HG02642 (cell line): ENCODE measurements around the gene BCR.

Experiments used
- ATAC-seq: cut with Tn5 transposase; IDR thresholded peaks from one replicate; pipeline ENCODE4 v1.9.1; 2021; ENCODE audit warnings: mild to moderate bottlenecking; ENCODE audit not compliant: unreplicated experiment, poor library complexity

Gene BCR

DNA sequence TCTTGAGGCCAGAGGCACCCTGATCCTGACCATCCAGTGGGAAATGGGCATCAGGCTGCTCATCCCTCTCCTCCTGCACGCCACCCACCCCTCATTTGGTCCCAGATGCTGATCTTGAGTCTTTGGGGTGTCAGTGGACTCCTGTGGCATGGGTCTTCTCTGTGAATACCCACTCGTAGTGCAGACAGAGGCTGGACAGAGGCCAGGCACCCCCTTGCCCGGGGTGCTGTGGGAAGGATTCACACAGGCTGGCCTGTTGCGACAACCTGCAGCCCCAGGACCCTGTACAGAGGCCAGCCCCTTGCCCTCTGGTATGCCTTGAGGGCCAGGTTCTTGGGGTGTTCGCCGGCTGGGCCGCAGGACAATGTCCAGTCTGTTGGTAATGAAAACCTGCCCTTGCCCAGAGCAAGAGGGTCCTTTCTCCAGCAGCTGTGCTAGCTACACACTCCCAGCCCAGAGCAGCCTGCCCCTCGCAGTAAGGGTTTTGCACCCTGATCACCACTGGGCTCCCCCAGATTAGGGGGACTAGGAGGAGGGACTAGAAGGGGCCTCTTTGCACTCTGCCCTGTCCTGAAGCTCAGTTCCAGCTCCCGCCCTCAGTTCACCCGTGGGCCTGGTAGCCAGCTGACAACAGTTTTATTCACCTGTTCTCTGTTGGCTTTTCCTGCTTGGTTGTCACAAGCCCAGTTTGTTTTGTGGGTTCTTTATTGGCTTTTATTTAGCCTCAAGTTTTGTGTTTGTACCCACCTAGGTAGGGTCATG, 76.0 kb downstream of the BCR start:
- ATAC-seq: no peak

DNA sequence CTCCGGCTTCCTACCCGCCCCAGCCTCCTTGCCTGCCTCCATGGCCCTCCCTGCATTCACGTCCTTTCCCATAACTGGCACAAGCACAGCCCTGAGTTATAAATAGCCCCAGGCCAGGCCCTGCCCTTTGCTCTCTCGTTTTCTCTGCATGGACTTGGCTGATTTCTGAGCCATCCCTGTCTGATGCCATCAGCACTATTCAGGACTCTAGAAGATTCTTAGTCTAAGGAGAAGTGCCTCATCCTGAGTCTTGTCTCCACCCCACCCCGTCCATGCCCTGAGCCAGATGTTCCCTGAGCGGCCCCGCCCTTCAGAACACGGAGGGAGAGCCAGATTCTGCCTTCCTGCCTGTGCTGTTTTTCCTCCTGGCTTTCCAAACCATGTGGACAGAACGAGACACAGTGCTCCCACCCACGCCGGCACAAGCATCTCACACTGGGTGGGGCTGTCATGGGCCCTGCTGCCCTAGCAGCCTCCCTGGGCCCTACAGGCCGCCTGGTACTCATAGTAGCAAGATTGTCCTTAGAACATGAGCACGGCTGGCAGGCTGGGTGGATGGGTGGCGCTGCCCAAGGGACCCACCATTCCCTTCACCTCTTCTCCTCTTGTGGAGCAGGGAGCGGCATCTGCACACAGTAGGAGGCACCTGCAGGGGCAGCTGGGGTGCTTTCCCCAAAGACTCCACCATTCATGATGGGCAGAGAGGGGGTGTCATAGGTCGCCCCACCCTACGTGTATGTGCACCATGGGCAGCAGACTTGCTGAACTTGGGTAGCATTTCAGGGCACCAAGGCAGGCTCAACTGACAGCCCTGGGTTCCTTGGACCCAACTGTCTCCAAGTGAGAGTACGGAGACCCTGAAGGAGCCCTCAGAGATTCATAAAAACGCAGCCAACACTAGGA, 76.9 kb downstream of the BCR start:
- no peak for ATAC-seq

DNA sequence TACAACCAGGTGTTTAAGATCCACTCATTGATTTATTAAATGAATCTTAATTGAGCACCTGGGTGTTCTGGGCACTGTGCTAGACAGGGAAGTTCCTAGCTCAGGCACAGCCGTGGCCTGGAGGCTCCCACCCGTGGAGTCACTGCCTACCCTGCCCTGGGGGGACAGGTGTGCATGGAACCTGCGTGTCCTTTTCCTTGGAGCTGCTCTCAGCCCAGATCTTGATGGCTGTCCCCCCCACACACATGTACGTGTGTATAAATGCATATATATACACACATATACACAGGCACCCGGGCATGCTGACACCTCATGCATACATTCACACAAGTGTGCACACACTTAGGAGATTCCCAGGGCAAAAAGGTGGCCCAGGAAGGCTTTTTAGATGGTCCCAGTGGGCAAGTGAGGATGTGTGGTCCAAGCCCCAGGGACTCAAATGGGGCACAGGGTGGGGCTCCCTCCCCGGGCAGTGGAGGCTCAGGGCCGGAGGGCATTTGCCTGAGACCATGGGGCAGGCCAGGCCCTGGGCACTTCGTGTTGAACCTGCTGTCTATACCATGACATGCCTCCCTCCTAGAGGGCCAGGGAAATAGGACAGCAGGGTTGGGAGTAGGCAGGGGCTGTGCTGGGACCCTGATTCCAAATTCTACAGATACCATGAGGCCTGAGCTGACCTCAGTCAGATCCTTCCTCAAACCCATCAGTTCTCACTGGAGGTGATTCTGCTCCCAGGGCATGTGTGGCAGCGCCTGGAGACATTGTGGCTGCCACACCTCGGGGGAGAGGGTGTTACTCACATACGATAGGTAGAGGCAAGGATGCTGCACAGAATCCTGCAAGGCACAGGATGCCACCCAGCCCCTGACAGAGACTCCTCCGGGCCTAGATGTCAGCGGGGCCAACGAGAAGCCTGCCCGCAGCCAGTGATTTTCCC, 77.8 kb downstream of the BCR start:
- no peak for ATAC-seq

DNA sequence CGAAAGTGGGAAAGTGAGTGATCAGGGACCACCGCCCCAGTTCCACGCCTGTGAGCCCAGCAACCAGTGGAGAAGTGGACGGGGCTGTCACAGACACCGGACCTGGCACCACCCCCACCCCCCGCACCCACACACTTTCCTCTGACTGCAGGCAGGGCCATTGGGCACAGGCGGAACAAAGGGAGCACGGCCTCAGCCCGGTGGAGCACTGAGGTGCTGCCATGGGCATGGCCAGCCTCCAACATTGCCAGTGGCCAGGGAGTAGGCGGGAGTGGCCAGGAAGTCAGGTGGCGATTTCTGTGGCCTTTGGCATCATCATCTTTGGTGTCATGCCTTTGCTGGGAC, 78.5 kb downstream of the BCR start:
- ATAC-seq: no peak

DNA sequence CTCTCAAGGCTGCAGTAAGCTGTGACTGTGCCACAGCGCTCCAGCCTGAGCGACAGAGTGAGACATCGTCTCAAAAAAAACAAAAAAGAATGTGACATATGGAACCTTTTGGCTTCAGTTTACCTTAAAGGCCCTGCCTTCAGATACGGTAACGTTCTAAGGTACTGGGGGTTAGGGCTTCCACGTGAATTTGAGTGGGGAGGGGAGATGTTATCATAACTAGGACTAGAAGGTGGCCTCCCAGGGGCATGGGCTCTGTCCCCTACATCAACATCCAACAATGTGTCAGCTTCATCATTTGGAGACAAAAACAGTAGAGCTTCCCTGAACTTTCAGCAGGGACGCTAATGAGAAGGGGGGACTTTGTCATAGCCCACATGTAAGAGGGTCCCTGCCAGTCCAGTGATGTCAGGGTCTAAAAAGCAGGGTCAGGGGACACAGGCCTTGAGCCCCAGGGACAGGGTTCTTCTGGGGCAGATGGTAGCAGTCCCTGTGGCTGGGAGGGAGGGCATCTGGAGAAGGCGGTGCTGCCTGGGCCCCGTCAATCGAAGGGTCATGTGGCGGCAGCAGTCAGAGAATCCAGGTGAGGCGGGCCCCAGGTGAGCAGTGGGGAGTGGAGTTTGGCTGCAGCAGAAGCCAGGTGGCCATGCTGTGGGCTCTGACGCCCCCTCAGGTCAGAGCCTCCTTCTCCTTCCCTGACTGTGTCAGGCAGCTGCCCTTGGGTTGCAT, 79.8 kb downstream of the BCR start:
- ATAC-seq: no peak

DNA sequence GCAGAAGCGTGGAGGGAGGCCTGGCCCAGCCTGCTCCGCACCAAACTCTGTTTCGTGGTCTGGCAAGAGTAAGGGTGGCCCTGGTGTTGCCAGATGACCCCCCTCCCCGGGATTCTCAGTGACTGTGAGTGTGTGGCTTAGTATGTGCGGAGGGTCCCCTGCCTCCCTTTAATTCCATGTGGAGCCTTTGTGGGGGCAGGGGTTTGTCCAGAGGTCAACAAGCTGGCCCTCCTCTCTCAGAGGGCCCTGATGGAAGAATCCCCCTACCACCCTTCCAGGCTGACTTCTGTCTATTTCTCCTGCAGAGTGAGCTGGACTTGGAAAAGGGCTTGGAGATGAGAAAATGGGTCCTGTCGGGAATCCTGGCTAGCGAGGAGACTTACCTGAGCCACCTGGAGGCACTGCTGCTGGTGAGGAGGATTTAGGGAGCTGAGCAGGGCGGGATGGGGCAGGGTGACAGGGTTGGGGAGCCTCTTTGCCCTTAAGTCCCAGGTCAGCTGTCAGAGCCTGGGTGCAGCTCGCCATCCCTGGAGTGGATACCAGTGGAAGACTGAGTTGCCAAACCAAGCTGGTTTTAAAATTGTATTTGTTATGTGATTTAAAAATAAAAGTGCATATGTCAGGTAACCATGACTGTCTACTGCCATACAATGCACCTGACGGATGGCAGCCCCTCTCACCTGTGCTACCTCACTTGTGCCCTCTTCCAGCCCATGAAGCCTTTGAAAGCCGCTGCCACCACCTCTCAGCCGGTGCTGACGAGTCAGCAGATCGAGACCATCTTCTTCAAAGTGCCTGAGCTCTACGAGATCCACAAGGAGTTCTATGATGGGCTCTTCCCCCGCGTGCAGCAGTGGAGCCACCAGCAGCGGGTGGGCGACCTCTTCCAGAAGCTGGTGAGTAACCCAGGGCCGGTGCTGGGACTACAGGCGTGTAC, 80.6 kb downstream of the BCR start:
- no peak for ATAC-seq

DNA sequence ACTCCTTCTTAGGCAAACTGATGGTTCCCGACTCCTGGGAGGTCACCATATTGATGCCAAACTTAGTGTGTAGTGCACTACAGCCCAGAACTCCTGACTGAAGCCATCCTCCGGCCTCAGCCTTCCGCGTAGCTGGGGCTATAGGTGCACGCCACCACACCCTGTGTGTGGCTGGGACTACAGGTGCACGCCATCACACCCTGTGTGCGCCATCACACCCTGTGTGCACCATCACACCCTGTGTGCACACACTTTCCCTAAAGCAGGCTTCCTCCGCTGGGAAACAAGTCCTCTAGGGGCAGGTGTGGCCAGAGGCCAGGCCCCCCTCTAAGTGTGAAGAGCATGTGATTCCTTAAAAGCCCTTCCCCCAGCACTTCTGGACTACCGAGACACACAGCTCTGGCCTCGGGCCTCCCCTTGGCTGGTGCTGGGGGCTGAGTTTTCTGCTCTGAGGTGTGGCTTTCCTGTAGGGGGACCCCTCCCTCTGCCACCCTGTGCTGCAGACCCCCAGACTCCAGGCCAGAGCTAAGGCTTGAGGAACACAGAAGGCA, 81.7 kb downstream of the BCR start:
- ATAC-seq: no peak

DNA sequence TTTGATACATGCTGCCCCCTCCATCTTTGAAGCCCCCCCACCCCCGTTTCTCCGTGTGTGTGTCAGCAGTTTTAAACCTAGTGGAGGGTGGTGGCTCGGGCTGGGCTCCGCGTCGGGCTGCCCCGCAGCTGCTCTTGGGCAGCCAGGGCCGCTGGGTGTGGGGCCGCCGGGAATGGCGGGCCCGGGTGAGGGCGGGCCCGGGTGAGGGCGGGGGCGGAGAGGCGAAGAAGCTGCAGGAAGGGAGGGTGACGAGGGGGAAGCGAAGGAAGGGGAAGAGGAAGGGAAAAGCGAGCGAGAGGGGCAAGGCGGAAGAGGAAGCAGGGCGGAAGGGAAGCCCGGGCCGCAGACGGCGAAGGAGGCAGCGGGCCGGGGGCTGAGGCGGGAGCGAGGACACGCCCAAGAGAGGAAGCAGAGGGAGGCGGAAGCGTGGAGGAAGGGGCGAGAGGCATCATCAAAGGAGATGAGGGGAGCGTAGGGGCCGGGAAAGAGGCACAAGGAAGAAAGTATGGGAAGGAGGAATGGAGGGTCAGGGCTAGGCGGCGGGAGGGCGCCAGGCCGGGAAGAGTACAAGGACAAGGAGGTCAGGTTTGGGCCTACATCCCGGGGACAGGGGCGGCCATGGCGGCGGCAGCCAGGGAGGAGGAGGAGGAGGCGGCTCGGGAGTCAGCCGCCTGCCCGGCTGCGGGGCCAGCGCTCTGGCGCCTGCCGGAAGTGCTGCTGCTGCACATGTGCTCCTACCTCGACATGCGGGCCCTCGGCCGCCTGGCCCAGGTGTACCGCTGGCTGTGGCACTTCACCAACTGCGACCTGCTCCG, 82.4 kb downstream of the BCR start:
- ATAC-seq: no peak

DNA sequence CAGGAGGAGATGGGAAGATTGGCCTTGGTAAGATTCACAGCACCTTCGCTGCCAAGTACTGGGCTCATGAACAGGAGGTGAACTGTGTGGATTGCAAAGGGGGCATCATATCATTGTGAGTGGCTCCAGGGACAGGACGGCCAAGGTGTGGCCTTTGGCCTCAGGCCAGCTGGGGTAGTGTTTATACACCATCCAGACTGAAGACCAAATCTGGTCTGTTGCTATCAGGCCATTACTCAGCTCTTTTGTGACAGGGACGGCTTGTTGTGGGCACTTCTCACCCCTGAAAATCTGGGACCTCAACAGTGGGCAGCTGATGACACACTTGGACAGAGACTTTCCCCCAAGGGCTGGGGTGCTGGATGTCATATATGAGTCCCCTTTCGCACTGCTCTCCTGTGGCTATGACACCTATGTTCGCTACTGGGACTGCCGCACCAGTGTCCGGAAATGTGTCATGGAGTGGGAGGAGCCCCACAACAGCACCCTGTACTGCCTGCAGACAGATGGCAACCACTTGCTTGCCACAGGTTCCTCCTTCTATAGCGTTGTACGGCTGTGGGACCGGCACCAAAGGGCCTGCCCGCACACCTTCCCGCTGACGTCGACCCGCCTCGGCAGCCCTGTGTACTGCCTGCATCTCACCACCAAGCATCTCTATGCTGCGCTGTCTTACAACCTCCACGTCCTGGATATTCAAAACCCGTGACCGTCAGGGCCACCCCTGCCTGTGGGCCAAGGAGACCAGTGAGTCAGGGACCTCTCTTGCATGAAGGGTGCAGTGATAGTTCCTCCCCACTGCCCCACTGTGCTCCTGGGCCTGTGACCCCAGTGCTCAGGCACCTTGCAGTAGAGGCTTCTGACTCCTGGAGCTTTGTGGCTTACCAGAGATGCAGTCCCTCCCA, 83.6 kb downstream of the BCR start:
- no peak for ATAC-seq

DNA sequence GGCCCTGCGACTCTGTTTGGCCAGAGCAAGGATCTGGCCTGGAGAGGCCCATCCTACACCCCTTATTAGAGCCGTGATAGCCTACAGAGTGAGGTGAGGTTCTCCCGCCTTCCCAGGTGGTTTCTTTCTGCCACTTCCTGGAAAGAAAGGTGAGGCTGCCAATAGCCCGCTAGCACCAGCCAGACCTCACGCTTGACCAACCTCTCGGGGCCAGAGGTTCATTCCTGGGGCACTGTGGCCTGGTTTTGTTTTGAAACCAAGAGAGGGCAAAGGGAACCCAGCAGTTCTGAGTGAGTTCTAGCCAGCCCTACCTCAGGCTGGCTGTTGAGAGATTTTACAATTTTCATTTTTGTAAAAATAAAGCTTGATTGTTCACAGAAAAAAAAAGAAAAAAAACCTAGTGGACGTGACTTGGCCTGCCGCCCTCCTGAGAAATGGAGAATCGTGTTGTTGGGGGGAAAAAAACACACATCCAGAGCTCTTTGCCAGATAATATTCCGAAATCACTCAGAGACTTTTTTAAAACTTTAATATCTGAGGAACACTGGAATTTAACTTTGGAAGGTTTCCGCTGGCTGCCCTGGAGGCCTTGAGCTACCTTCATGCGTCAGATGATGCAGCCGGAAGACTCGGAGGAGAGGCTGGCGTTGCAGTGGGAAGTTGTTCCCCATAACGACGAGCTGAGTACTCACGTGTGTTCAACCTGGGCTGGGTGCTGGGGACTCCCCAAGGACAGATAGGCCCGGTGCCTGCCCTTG, 84.5 kb downstream of the BCR start:
- ATAC-seq: no peak

DNA sequence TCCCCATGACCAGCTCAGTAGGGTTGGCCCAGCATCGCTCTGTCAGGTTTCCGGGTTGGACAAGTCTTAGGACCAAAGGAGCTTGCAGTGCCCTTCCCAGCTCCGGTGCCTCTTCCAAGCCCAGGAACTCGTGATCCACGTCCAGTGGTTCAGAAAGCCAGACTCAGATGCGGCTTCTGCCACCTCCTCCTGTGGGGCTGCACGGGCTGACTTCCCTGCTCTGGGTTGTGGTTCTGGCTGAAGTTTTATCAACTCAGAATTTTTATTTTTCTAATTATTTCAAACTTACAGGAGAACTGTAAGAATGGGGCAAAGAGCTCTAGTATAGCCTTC, 85.0 kb downstream of the BCR start:
- no peak for ATAC-seq

DNA sequence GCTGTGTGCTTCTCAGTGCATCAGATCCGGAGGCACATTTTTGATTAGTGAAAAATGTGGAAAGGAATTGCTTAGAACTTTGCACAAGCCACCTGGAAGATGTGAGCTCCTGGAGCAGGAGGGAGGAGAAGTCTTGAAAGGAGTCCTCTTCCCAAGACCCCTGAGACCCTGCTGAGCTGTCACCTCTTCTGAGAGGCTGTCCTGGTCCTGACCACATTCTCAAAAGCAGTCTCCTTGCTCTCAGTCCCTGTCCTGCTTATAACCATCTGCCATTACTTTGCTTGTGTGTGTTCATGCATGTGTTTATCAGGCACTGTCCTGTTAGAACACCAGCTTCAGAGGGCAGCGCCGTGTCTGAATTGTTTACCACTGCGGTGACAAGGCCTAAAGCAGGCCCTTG, 86.5 kb downstream of the BCR start:
- no peak for ATAC-seq

DNA sequence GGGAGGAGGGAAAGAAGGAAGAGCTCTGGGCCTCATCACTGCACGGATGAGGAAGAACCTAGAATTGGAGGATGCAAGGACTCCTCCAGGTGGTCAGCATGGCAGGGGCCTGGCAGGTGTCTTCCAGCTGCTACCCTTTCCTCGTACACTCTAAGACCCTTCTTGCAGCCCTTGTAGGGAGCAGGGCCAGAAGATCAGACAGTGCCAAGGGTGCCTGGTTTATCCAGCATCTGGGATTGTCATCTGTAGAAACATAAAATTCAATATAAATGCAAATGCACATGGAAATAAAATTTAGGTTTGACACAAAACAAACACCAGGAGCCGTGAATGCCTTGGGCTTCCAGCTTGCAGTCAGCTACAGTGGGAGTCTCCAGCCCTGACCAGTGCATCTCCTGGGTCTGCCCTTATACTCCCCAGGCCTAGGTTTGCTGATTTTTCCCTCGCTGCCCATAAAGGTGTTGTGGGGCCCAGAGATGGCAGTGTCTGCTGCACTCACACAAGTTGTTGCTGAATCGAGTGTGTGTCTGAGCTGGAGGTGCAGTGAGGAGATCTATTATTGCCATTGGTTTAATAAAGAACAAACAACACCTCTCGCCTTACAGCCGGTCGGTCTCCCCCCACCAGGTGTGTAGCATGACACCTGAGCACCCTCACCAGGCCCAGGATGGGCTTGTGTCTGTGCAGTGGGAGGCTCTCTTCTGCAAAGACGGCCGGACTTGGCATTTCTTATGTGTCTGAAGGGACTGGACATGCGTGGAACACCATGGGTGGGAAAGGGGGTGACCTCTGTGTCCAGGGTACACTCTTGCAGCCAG, 87.1 kb downstream of the BCR start:
- no peak for ATAC-seq

DNA sequence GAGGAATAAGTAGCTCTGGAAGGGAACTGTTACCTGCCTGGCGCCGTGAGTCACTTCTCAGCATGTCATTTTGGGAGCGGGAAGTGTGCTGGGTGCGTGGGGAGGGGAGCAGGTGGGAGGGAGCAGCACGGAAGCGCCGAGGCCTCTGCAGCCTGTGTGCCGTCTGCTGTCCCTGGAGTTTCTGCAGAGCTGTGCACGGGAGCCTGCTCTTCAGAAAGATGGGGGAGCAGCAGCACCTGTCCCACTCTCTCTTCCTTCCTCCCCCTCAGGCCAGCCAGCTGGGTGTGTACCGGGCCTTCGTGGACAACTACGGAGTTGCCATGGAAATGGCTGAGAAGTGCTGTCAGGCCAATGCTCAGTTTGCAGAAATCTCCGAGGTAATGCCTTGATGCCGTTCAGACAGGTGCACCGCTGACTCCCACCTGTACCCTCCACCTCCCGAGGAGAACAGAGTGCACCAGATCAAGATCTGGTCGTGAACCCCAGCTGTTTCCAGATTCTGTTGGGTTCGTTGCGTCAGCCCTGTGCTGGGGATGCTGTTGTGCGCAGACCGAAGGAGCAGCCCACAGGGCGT, 87.9 kb downstream of the BCR start:
- no peak for ATAC-seq

DNA sequence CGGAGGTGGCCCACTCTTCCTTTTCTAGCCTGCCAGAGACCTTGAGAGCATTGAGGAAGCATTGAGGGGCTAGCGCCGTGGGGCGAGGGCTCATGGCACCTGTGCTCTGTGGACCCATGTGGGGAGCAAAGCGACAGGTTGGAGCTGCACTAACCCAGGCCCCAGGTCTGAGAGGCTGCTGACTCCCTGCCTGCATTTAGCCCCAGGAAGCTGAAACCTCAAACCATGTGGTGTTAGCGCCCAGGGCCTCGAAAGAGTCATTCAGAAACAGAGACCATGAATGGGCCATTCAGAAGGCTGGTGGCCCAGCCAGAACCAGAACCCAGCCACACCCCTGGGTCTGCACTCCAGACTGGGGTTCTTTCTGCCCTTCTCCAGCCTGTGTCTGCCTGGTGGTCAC, 88.6 kb downstream of the BCR start:
- no peak for ATAC-seq
